ENCODE measurements around the gene PRKN.

GRCh38 chr6:162055365-162055764, 672.2 kb downstream of the PRKN start:
- no peak for TF ChIP-seq CTCF (IDR thresholded peaks at IDR 0.05)
- TF ChIP-seq ZFX (IDR thresholded peaks at IDR 0.05; ENCODE audit: borderline replicate concordance), result no peak

Measured in 22Rv1 (cell line).